BE2C (cell line): ENCODE measurements around the gene PCDHB5.
"Not testable (repeated sequence)": the region's sequence is repeated elsewhere in the genome, so short reads cannot be mapped to it uniquely, and the experiment has no call there.

Experiments used
- DNase-seq: peaks from one replicate; pipeline ENCODE4 v3.0.0-alpha.2; 2020
- H3K27me3 ChIP-seq: fragments of 250-450 bp; sonication (Bioruptor Pico); 2 replicates; pipeline ENCODE4 v1.5.1; 2020; ENCODE audit warnings: mild to moderate bottlenecking
- H3K36me3 ChIP-seq: fragments of 250-450 bp; sonication (Bioruptor Pico); 2 replicates; pipeline ENCODE4 v1.5.1; 2020; ENCODE audit warnings: mild to moderate bottlenecking
- H3K4me1 ChIP-seq: fragments of 250-450 bp; sonication (Bioruptor Pico); 2 replicates; pipeline ENCODE4 v1.5.1; 2020
- H3K4me3 ChIP-seq: 2 replicates; pipeline ENCODE4 v1.5.1; 2011; ENCODE audit warnings: low read depth, low read length
- H3K9me3 ChIP-seq: fragments of 250-450 bp; sonication (Bioruptor Pico); 2 replicates; pipeline ENCODE4 v1.5.1; 2020
- TF ChIP-seq, protein P1 (sequence below): IDR thresholded peaks from 2 replicates; pipeline ENCODE4 v1.5.1; 2012; ENCODE audit warnings: mild to moderate bottlenecking, low read depth, low read length

PCDHB5 gene

DNA sequence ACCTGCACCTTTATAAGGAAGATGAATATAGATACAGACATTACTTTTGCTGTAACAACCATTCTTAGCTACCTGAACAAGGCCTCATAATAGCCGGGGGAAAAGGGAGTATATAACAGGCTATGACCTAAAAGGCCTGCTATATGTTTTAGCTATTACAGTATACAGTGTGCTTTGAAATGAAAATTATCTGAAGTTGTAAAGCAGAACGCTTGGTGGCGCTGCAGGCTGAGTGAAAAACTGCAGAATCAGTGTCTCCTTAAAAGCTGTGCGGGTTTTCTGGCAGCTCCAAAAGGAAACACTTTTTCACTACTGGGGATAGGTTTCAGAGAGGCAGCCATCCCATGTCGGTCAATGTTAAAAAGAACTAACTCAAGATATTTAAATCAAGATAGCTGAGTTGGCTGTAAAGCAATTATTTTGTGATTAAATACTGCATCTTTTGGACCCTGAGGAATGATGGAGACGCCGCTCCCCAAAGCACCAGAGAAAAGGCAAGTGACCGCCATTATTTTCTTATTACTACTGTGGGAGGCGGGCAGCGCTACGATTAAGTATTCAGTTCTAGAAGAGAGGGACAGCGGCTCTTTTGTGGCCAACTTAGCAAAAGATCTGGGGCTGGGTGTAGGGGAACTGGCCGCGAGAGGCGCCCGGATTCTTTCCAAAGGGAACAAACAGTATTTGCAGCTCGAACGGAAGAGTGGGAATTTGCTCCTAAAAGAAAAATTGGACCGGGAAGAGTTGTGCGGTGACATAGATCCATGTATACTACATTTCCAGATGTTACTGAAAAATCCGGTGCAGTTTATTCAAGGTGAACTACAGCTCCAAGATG, 20.8 kb downstream of the PCDHB5 start:
- H3K27me3 ChIP-seq = no peaks in the 10 kb centered on the region
- H3K4me3 ChIP-seq = no peak overlapping the region
- H3K4me1 ChIP-seq = no peaks in the 10 kb centered on the region
- H3K36me3 ChIP-seq = no peaks in the 10 kb centered on the region
- no peaks in the 10 kb centered on the region for H3K9me3 ChIP-seq
- TF ChIP-seq, protein P1, sequence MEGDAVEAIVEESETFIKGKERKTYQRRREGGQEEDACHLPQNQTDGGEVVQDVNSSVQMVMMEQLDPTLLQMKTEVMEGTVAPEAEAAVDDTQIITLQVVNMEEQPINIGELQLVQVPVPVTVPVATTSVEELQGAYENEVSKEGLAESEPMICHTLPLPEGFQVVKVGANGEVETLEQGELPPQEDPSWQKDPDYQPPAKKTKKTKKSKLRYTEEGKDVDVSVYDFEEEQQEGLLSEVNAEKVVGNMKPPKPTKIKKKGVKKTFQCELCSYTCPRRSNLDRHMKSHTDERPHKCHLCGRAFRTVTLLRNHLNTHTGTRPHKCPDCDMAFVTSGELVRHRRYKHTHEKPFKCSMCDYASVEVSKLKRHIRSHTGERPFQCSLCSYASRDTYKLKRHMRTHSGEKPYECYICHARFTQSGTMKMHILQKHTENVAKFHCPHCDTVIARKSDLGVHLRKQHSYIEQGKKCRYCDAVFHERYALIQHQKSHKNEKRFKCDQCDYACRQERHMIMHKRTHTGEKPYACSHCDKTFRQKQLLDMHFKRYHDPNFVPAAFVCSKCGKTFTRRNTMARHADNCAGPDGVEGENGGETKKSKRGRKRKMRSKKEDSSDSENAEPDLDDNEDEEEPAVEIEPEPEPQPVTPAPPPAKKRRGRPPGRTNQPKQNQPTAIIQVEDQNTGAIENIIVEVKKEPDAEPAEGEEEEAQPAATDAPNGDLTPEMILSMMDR = peak; percentile 58
- DNase-seq = no peak

DNA sequence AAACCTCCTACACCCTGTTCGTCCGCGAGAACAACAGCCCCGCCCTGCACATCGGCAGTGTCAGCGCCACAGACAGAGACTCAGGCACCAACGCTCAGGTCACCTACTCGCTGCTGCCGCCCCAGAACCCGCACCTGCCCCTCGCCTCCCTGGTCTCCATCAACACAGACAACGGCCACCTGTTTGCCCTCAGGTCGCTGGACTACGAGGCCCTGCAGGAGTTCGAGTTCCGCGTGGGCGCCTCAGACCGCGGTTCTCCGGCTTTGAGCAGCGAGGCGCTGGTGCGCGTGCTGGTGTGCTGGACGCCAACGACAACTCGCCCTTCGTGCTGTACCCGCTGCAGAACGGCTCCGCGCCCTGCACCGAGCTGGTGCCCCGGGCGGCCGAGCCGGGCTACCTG, 22.4 kb downstream of the PCDHB5 start:
- not testable (repeated sequence) for H3K27me3 ChIP-seq, H3K36me3 ChIP-seq, DNase-seq, H3K4me1 ChIP-seq, H3K4me3 ChIP-seq, H3K9me3 ChIP-seq

DNA sequence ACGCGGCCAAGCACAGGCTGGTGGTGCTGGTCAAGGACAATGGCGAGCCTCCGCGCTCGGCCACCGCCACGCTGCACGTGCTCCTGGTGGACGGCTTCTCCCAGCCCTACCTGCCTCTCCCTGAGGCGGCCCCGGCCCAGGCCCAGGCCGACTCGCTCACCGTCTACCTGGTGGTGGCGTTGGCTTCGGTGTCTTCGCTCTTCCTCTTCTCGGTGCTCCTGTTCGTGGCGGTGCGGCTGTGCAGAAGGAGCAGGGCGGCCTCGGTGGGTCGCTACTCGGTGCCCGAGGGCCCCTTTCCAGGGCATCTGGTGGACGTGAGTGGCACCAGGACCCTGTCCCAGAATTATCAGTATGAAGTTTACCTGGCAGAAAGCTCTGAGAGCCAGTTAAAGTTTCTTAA, 22.9 kb downstream of the PCDHB5 start:
- H3K36me3 ChIP-seq, H3K4me3 ChIP-seq, DNase-seq, H3K9me3 ChIP-seq, H3K27me3 ChIP-seq, H3K4me1 ChIP-seq: not testable (repeated sequence)

DNA sequence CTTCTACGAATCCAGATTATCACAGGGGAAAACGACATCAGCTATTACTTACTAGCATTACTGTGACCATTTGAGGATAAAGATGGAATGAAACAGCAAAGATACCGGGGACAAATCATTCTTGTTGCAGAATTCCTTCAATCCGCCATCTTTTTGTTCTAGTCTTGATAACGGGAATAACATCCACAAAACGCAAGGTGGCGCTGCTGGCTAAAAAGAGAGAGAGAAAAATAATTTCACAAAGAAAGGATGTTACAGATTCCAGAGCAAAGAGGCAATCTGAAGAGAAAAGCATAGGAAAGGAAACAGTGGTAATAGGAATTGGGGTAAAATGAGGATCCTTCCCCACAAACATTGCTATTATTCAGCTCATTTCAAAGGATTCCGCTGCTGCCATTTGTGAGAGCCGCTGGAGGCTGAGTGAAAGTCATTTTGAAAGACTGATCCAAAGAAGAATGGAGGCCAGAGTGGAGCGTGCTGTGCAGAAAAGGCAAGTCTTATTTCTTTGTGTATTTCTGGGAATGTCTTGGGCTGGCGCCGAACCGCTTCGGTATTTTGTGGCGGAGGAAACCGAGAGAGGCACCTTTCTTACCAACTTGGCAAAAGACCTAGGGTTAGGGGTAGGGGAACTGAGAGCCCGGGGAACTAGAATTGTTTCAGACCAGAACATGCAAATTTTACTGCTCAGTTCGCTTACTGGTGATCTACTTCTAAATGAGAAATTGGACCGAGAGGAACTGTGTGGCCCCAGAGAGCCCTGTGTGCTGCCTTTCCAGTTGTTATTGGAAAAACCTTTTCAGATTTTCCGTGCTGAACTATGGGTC, 37.6 kb downstream of the PCDHB5 start, which contains the start of gene PCDHB7:
PCDHB7 (plus strand) TSS at position 264 of the 824 bp plus-strand sequence; CDS start at position 456, 192 bp downstream.
- H3K27me3 ChIP-seq = no peaks in the 10 kb centered on the region; the same call in none of the 2 replicates
- no peaks in the 10 kb centered on the region for H3K36me3 ChIP-seq

DNA sequence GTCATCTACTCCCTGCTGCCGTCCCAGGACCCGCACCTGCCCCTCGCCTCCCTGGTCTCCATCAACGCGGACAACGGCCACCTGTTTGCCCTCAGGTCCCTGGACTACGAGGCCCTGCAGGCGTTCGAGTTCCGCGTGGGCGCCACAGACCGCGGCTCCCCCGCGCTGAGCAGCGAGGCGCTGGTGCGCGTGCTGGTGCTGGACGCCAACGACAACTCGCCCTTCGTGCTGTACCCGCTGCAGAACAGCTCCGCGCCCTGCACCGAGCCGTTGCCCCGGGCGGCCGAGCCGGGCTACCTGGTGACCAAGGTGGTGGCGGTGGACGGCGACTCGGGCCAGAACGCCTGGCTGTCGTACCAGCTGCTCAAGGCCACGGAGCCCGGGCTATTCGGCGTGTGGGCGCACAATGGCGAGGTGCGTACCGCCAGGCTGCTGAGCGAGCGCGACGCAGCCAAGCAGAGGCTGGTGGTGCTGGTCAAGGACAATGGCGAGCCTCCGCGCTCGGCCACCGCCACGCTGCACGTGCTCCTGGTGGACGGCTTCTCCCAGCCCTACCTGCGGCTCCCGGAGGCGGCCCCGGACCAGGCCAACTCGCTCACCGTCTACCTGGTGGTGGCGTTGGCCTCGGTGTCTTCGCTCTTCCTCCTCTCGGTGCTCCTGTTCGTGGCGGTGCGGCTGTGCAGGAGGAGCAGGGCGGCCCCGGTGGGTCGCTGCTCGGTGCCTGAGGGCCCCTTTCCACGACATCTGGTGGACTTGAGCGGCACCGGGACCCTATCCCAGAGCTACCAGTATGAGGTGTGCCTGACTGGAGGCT, 39.5 kb downstream of the PCDHB5 start:
- H3K27me3 ChIP-seq, H3K36me3 ChIP-seq, DNase-seq, H3K4me1 ChIP-seq, H3K9me3 ChIP-seq, H3K4me3 ChIP-seq: not testable (repeated sequence)

More for the DNA sequence above, 37.6 kb downstream of the PCDHB5 start, which contains the start of gene PCDHB7:
- peak; percentile 57 for DNase-seq
- TF ChIP-seq, protein P1 = peak; percentile 89
- no peaks in the 10 kb centered on the region; the same call in 1 of the 2 replicates for H3K9me3 ChIP-seq
- no peak within 1 kb of the TSS; the same call in 1 of the 2 replicates for H3K4me3 ChIP-seq
- H3K4me1 ChIP-seq = no peaks in the 10 kb centered on the region

DNA sequence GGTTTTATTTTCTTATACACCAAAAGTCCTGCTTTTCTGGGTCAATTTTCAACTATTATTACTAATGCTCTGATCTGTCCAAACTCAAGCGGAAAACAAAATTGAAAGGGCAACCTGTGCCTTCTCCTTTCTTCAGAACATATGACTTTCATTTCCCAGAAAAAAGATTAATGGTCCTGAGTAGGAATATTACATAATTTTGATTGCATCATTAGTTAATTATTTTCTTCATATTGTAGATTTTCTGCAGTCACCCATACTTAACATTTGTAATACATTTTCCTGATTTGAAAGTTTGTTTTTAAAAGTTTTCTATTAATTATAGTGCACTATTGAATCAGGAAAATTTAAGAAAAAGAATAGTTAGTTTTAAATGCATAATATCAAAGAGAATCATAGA, 40.9 kb downstream of the PCDHB5 start:
- TF ChIP-seq, protein P1 = no peak
- H3K36me3 ChIP-seq = no peaks in the 10 kb centered on the region
- no peaks in the 10 kb centered on the region for H3K27me3 ChIP-seq
- DNase-seq = no peak
- no peaks in the 10 kb centered on the region; the same call in 1 of the 2 replicates for H3K9me3 ChIP-seq
- no peak overlapping the region for H3K4me3 ChIP-seq
- no peaks in the 10 kb centered on the region for H3K4me1 ChIP-seq

DNA sequence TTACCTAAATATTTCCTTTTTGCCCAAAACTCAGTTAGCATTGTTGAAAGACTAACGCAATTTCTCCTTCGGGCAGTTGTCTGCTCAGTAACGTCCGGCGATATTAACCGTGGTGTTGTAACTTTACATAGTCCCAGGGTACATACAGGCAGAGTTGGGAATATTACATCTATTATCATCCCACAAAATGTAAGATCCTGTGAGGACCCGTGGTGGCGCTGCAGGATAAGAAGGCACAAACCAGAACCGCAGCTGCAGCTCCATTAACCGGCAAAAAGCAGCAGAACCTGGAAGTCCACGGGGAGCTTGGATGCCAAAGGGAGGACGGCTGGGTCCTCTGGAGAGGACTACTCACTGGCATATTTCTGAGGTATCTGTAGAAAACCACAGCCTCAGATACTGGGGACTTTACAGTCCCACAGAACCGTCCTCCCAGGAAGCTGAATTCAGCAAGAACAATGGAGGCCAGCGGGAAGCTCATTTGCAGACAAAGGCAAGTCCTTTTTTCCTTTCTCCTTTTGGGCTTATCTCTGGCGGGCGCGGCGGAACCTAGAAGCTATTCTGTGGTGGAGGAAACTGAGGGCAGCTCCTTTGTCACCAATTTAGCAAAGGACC, 42.7 kb downstream of the PCDHB5 start, which contains the start of gene PCDHB8:
PCDHB8 (plus strand) TSS at position 214 of the 615 bp plus-strand sequence; CDS start at position 459, 245 bp downstream.
- not testable (repeated sequence) for H3K4me1 ChIP-seq, H3K9me3 ChIP-seq, H3K27me3 ChIP-seq, H3K36me3 ChIP-seq
- TF ChIP-seq, protein P1 = peak; percentile 63
- peak within 1 kb of the TSS; percentile 11; the same call in 1 of the 2 replicates for H3K4me3 ChIP-seq
- peak; percentile 72 for DNase-seq

DNA sequence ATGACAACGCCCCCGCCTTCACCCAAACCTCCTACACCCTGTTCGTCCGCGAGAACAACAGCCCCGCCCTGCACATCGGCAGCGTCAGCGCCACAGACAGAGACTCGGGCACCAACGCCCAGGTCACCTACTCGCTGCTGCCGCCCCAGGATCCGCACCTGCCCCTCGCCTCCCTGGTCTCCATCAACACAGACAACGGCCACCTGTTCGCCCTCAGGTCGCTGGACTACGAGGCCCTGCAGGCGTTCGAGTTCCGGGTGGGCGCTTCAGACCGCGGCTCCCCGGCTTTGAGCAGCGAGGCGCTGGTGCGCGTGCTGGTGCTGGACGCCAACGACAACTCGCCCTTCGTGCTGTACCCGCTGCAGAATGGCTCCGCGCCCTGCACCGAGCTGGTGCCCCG, 44.4 kb downstream of the PCDHB5 start:
- not testable (repeated sequence) for H3K36me3 ChIP-seq, H3K4me1 ChIP-seq, H3K9me3 ChIP-seq, DNase-seq, H3K4me3 ChIP-seq, H3K27me3 ChIP-seq

DNA sequence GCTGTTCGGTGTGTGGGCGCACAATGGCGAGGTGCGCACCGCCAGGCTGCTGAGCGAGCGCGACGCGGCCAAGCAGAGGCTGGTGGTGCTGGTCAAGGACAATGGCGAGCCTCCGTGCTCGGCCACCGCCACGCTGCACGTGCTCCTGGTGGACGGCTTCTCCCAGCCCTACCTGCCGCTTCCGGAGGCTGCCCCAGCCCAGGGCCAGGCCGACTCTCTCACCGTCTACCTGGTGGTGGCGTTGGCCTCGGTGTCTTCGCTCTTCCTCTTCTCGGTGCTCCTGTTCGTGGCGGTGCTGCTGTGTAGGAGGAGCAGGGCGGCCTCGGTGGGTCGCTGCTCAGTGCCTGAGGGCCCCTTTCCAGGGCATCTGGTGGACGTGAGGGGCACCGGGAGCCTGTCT, 44.9 kb downstream of the PCDHB5 start:
- H3K4me1 ChIP-seq, H3K9me3 ChIP-seq, DNase-seq, H3K27me3 ChIP-seq, H3K36me3 ChIP-seq, H3K4me3 ChIP-seq: not testable (repeated sequence)
